ENCODE measurements around the gene TRIP13.

- TF ChIP-seq ZFP36L2 (CRISPR knock-in tag; IDR thresholded peaks at IDR 0.05) = no peak
- no peak for TF ChIP-seq CREB1 (IDR thresholded peaks at IDR 0.05)
- no peak for TF ChIP-seq CREB1 (CRISPR knock-in tag; IDR thresholded peaks at IDR 0.05)
- TF ChIP-seq CEBPB (IDR thresholded peaks at IDR 0.05; ENCODE audit: borderline replicate concordance, low read depth, low read length) = no peak
- TF ChIP-seq HMGXB4 (CRISPR knock-in tag; IDR thresholded peaks at IDR 0.05; ENCODE audit: borderline replicate concordance in 1 of 2, low read depth in 1 of 2) = no peak
- TF ChIP-seq POLR2A (IDR thresholded peaks at IDR 0.05; ENCODE audit: insufficient read depth in 1 of 2, low read depth in 2 of 2, low read length in 2 of 2) = no peak
- TF ChIP-seq EZH2 (conservative IDR thresholded peaks at IDR 0.05; ENCODE audit: low read depth, low read length) = no peak
- TF ChIP-seq RBM39 (IDR thresholded peaks at IDR 0.05; ENCODE audit: low read depth, low read length, poor library complexity, severe bottlenecking) = no peak
- TF ChIP-seq CREM (IDR thresholded peaks at IDR 0.05) = no peak
- no peak for TF ChIP-seq CREM (CRISPR knock-in tag; IDR thresholded peaks at IDR 0.05)
- no peak for TF ChIP-seq SMYD3 (CRISPR knock-in tag; IDR thresholded peaks at IDR 0.05)
- no peak for TF ChIP-seq ARHGAP35 (CRISPR knock-in tag; IDR thresholded peaks at IDR 0.05; ENCODE audit: borderline replicate concordance)
Measured at GRCh38 chr5:939368-939767, 46.7 kb downstream of the TRIP13 start.

All from HepG2 (cell line).